Transverse colon (tissue), 4 donors: ENCODE results near the gene GRAMD1B. TPM values are rescaled to one million over a fixed set of nuclear protein-coding genes. Genes with fewer than 3 reads are reported as not detected.

Experiments used
- DNase-seq: peaks from one replicate; pipeline ENCODE4 v3.0.0-alpha.2; 2019
- H3K27ac ChIP-seq, 4 donors: fragments of 200-600 bp; sonication (generic); 2 replicates each; pipeline ENCODE4 v1.5.1; 2016 to 2018; ENCODE audit warnings: inconsistent platforms in 4 of 4
- H3K27me3 ChIP-seq: fragments of 200-600 bp; sonication (generic); 2 replicates; pipeline ENCODE4 v1.5.1; 2017; ENCODE audit warnings: inconsistent platforms
- H3K36me3 ChIP-seq, 4 donors: fragments of 200-600 bp; sonication (generic); 2 replicates each; pipeline ENCODE4 v1.5.1; 2017 to 2019; ENCODE audit warnings: inconsistent platforms in 4 of 4
- H3K4me1 ChIP-seq, 4 donors: fragments of 200-600 bp; sonication (generic); 2 replicates each; pipeline ENCODE4 v1.5.1; 2017 to 2020; ENCODE audit warnings: inconsistent platforms in 4 of 4
- H3K4me3 ChIP-seq, 4 donors: fragments of 200-600 bp; sonication (generic); 1 replicate in 1 of 4; 2 replicates in 3 of 4; pipeline versions ENCODE4 v1.5.1 to v1.6.1; 2017 to 2019; ENCODE audit warnings: inconsistent platforms in 4 of 4
- H3K9me3 ChIP-seq, 2 donors: fragments of 200-600 bp; sonication (generic); 2 replicates each; pipeline ENCODE4 v1.5.1; 2017 to 2019; ENCODE audit warnings: inconsistent platforms in 2 of 2
- EP300 ChIP-seq: sonication (generic); formaldehyde crosslinking; IDR thresholded peaks from one replicate; pipeline ENCODE4 v1.6.1; 2017; ENCODE audit warnings: antibody characterized with exemption, low read depth
- POLR2A ChIP-seq: fragments of 450-650 bp; IDR thresholded peaks from one replicate; pipeline ENCODE4 v1.6.1; 2016; ENCODE audit warnings: antibody characterized with exemption, mild to moderate bottlenecking, moderate library complexity
- POLR2AphosphoS5 ChIP-seq, 3 donors: sonication (generic); formaldehyde crosslinking; IDR thresholded peaks; one replicate each; pipeline ENCODE4 v1.6.1; 2016; ENCODE audit warnings: antibody characterized with exemption in 3 of 3
- WGBS, 2 donors: methylation state at CpG; one replicate each; pipeline ENCODE4 v1.1.5; 2018; ENCODE audit warnings: low coverage in 1 of 2; 5-methylcytosine and 5-hydroxymethylcytosine counted together
- in situ Hi-C, 4 donors: fragments of 200-750 bp; cut with MboI; loops; one replicate each; pipeline versions ENCODE4 v1.15.0 to v1.15.1; 2017; ENCODE audit warnings: low sequenced_read_pairs in 3 of 4, low pct_ligation_motif_present in 1 of 4, low pct_unique_long_range_greater_than_20kb in 1 of 4
- intact Hi-C: fragments of 100-400 bp; cut with DNase I; formaldehyde crosslinking; loops from one replicate; pipeline ENCODE4 v1.15.1; 2023; ENCODE audit warnings: low total_unique reads
- total RNA-seq, 4 donors: library from RNA; depleted of rRNA; stranded (reverse); fragments of >200 nt; gene quantifications; one replicate each; pipeline ENCODE4 v1.1.0, GENCODE V29; 2016
- TF ChIP-seq, protein P1 (sequence below), 5 experiments: fragments of 200-600 bp in 3 of 5; fragments of 450-650 bp in 2 of 5; sonication (generic) in 3 of 5; IDR thresholded peaks; 1 replicate in 2 of 5; 2 replicates in 3 of 5; pipeline ENCODE4 v1.5.1; 2016 to 2017; ENCODE audit warnings: antibody characterized with exemption in 5 of 5, inconsistent platforms in 3 of 5, mild to moderate bottlenecking in 2 of 5, moderate library complexity in 1 of 5

GRAMD1B gene
- total RNA-seq, 4 donors from 2014 or later: 4.3 to 58.4 (median 9.9) TPM

DNA sequence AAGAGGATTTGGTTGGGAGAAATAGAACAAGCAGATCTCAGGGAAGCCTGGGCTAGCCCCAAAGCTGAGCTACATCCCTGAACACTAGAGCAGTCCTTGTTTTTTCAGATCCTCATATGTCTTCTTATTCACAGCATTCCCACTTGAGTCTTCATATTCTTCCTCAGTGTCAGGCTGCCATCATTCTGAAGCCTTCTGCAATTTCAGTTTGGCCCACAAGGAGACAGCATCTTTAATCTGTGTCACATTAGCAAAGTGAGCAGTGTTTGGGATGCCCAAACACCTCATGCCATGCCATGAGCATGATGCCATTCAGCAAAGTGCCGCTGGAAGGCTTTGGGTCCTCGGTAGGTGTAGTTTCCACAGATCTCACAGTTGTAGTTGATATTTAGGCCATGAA is 167.8 kb downstream of the GRAMD1B start:
- TF ChIP-seq POLR2A (no peak), EP300 (no peak), POLR2AphosphoS5 (IDR thresholded peaks at IDR 0.05) (no peak)
- TF ChIP-seq, protein P1, sequence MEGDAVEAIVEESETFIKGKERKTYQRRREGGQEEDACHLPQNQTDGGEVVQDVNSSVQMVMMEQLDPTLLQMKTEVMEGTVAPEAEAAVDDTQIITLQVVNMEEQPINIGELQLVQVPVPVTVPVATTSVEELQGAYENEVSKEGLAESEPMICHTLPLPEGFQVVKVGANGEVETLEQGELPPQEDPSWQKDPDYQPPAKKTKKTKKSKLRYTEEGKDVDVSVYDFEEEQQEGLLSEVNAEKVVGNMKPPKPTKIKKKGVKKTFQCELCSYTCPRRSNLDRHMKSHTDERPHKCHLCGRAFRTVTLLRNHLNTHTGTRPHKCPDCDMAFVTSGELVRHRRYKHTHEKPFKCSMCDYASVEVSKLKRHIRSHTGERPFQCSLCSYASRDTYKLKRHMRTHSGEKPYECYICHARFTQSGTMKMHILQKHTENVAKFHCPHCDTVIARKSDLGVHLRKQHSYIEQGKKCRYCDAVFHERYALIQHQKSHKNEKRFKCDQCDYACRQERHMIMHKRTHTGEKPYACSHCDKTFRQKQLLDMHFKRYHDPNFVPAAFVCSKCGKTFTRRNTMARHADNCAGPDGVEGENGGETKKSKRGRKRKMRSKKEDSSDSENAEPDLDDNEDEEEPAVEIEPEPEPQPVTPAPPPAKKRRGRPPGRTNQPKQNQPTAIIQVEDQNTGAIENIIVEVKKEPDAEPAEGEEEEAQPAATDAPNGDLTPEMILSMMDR (IDR thresholded peaks at IDR 0.05): no peak
- no peak overlapping the region for H3K4me3 ChIP-seq
- 100% methylated on average over 1 to 2 of the region's 2 CpGs for WGBS, 2 donors
- H3K27ac ChIP-seq: no peak overlapping the region
- intact Hi-C loops (no loop called here), in situ Hi-C loops (no loop called here)
- no peak for DNase-seq
- H3K36me3 ChIP-seq: no peaks in the 10 kb centered on the region
- no peaks in the 10 kb centered on the region for H3K27me3 ChIP-seq
- H3K9me3 ChIP-seq: no peaks in the 10 kb centered on the region
- H3K4me1 ChIP-seq: no peaks in the 10 kb centered on the region

GRCh38 chr11:123601136-123601535 is 171.1 kb downstream of the GRAMD1B start:
- Histone ChIP-seq H3K36me3 (no peaks in the 10 kb centered on the region), H3K27ac (no peak overlapping the region), H3K27me3 (no peaks in the 10 kb centered on the region), H3K4me3 (no peak overlapping the region), H3K4me1 (no peaks in the 10 kb centered on the region), H3K9me3 (no peaks in the 10 kb centered on the region)
- 78 to 98% methylated on average over 3 to 4 of the region's 4 CpGs for WGBS, 2 donors
- DNase-seq: no peak
- TF ChIP-seq POLR2A (no peak), POLR2AphosphoS5 (IDR thresholded peaks at IDR 0.05) (no peak), EP300 (no peak)
- TF ChIP-seq, protein P1 (IDR thresholded peaks at IDR 0.05): no peak
- in situ Hi-C loops: no loop called here
- intact Hi-C loops: no loop called here

DNA sequence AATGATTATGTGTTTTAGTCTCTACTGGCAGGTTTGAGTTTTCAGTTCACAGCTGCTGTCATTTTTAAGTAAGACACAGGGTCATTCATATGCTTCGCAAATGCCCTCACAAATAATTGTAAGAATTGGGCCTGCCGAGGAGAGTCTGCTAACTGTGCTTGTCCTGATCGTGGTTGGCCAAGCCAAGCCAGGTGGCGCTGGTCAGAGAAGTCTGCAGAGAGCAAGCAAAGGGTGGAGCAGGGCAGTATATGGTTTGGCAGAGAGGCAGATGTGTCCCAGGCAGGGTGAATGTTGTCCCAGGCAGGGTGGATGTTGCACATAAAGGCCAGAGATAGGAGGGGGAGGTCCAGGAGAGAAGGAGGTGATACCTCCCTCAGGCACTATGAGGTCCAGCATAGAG is 171.7 kb downstream of the GRAMD1B start:
- Histone ChIP-seq H3K4me1 (no peaks in the 10 kb centered on the region), H3K27ac (no peak overlapping the region), H3K36me3 (no peaks in the 10 kb centered on the region), H3K4me3 (no peak overlapping the region), H3K9me3 (no peaks in the 10 kb centered on the region), H3K27me3 (no peaks in the 10 kb centered on the region)
- 68 to 100% methylated on average over 1 to 4 of the region's 4 CpGs for WGBS, 2 donors
- TF ChIP-seq POLR2AphosphoS5 (IDR thresholded peaks at IDR 0.05) (no peak), POLR2A (no peak), EP300 (no peak)
- TF ChIP-seq, protein P1 (IDR thresholded peaks at IDR 0.05): no peak
- in situ Hi-C loops (no loop called here), intact Hi-C loops (no loop called here)
- no peak for DNase-seq

GRCh38 chr11:123603666-123604065 is 173.6 kb downstream of the GRAMD1B start:
- Histone ChIP-seq H3K4me1 (no peaks in the 10 kb centered on the region), H3K36me3 (no peaks in the 10 kb centered on the region), H3K27me3 (no peaks in the 10 kb centered on the region), H3K4me3 (no peak overlapping the region), H3K9me3 (no peaks in the 10 kb centered on the region), H3K27ac (no peak overlapping the region)
- intact Hi-C loops (no loop called here), in situ Hi-C loops (no loop called here)
- DNase-seq: no peak
- no peak for TF ChIP-seq EP300
- TF ChIP-seq POLR2AphosphoS5 (IDR thresholded peaks at IDR 0.05): no peak
- TF ChIP-seq, protein P1 (IDR thresholded peaks at IDR 0.05): no peak
- no peak for TF ChIP-seq POLR2A
- WGBS, 2 donors: 79 to 82% methylated on average over 3 to 4 of the region's 4 CpGs
